K562 (cell line): ENCODE results near the gene ZG16B.

Experiments used
- DPF2 ChIP-seq: fragments of 450-650 bp; IDR thresholded peaks from 2 replicates; pipeline ENCODE4 v1.6.1; 2016
- ESRRA ChIP-seq: fragments of 450-650 bp; IDR thresholded peaks from 2 replicates; pipeline ENCODE4 v1.6.1; 2014; ENCODE audit warnings: low read depth, mild to moderate bottlenecking, moderate library complexity, borderline replicate concordance
- FOXJ3 ChIP-seq: sonication (generic); formaldehyde crosslinking; IDR thresholded peaks from 2 replicates; pipeline ENCODE4 v1.4.0; 2020; ENCODE audit warnings: mild to moderate bottlenecking, missing genetic modification reagents
- GABPB1 ChIP-seq: sonication (generic); formaldehyde crosslinking; IDR thresholded peaks from 2 replicates; pipeline ENCODE4 v1.8.0; 2022; ENCODE audit warnings: mild to moderate bottlenecking, missing genetic modification reagents
- IRF2 ChIP-seq: sonication (generic); formaldehyde crosslinking; IDR thresholded peaks from 2 replicates; pipeline ENCODE4 v1.8.1; 2022; ENCODE audit warnings: mild to moderate bottlenecking, missing genetic modification reagents
- LARP7 ChIP-seq: fragments of 450-650 bp; IDR thresholded peaks from 2 replicates; pipeline ENCODE4 v1.6.1; 2016
- NFE2L1 ChIP-seq: fragments of 450-650 bp; IDR thresholded peaks from 2 replicates; pipeline ENCODE4 v1.6.1; 2016; ENCODE audit warnings: missing genetic modification characterization, low read depth, mild to moderate bottlenecking, missing compliant biosample characterization, moderate library complexity, borderline replicate concordance
- POLR2AphosphoS5 ChIP-seq: IDR thresholded peaks from 2 replicates; pipeline ENCODE4 v1.6.1; 2011; ENCODE audit warnings: mild to moderate bottlenecking, low read depth, low read length, moderate library complexity; ENCODE audit not compliant: control insufficient read depth, insufficient read depth
- SMARCA4 ChIP-seq: fragments of 450-650 bp; IDR thresholded peaks from 2 replicates; pipeline ENCODE4 v1.6.1; 2016
- SMC3 ChIP-seq: conservative IDR thresholded peaks from 2 replicates; pipeline ENCODE4 v1.6.1; 2011; ENCODE audit warnings: low read depth, low read length, improper control_type of control experiment; ENCODE audit not compliant: insufficient read depth
- ZNF586 ChIP-seq: fragments of 450-650 bp; formaldehyde crosslinking; conservative IDR thresholded peaks from 2 replicates; pipeline ENCODE4 v1.4.0; 2020; ENCODE audit warnings: mild to moderate bottlenecking, moderate library complexity
- TF ChIP-seq, protein P1 (sequence below), 3 experiments: IDR thresholded peaks in 2 of 3; conservative IDR thresholded peaks in 1 of 3; 2 replicates each; pipeline ENCODE4 v1.5.1; 2011 to 2012; ENCODE audit warnings: low read length in 3 of 3, mild to moderate bottlenecking in 3 of 3, control low read depth in 2 of 3, improper control_type of control experiment in 1 of 3, inconsistent platforms in 1 of 3, low read depth in 1 of 3, mixed read lengths in 1 of 3, moderate library complexity in 1 of 3; ENCODE audit not compliant: insufficient read depth in 2 of 3

DNA sequence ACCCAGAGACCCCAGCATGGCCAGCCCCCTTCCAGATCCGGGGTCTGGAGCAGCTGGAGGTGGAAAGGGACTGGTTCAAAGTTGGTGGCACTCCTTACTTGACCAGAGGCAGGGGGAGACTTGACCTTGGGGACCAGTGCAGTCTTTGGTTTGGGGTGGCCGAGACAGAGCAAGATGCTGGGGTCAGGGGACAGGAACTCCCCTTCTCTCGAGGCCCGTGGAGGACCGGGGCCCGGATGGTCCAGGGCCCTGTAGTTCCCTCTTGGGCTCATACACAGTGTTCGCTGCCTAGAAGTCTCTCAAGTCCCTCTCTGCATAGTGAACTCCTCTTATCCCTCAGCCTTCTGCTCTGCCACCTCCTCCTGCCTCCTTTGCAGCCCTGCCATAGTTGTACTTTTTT is 42.1 kb upstream of the ZG16B start:
- no peak for TF ChIP-seq POLR2AphosphoS5
- TF ChIP-seq, protein P1, sequence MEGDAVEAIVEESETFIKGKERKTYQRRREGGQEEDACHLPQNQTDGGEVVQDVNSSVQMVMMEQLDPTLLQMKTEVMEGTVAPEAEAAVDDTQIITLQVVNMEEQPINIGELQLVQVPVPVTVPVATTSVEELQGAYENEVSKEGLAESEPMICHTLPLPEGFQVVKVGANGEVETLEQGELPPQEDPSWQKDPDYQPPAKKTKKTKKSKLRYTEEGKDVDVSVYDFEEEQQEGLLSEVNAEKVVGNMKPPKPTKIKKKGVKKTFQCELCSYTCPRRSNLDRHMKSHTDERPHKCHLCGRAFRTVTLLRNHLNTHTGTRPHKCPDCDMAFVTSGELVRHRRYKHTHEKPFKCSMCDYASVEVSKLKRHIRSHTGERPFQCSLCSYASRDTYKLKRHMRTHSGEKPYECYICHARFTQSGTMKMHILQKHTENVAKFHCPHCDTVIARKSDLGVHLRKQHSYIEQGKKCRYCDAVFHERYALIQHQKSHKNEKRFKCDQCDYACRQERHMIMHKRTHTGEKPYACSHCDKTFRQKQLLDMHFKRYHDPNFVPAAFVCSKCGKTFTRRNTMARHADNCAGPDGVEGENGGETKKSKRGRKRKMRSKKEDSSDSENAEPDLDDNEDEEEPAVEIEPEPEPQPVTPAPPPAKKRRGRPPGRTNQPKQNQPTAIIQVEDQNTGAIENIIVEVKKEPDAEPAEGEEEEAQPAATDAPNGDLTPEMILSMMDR (IDR thresholded peaks at IDR 0.05 in 2 of 3, conservative IDR thresholded peaks at IDR 0.05 in 1 of 3; ENCODE audit: insufficient read depth in 2 of 3, low read depth in 1 of 3, low read length in 3 of 3): no peak
- no peak for TF ChIP-seq SMARCA4
- no peak for TF ChIP-seq LARP7
- no peak for TF ChIP-seq SMC3
- no peak for TF ChIP-seq FOXJ3
- no peak for TF ChIP-seq ESRRA
- no peak for TF ChIP-seq DPF2
- TF ChIP-seq NFE2L1: no peak
- no peak for TF ChIP-seq GABPB1 (CRISPR knock-in tag)
- no peak for TF ChIP-seq ZNF586 (CRISPR knock-in tag)
- TF ChIP-seq IRF2 (CRISPR knock-in tag): no peak
